ENCODE data around the gene IL10RA.

The IL10RA gene

DNA sequence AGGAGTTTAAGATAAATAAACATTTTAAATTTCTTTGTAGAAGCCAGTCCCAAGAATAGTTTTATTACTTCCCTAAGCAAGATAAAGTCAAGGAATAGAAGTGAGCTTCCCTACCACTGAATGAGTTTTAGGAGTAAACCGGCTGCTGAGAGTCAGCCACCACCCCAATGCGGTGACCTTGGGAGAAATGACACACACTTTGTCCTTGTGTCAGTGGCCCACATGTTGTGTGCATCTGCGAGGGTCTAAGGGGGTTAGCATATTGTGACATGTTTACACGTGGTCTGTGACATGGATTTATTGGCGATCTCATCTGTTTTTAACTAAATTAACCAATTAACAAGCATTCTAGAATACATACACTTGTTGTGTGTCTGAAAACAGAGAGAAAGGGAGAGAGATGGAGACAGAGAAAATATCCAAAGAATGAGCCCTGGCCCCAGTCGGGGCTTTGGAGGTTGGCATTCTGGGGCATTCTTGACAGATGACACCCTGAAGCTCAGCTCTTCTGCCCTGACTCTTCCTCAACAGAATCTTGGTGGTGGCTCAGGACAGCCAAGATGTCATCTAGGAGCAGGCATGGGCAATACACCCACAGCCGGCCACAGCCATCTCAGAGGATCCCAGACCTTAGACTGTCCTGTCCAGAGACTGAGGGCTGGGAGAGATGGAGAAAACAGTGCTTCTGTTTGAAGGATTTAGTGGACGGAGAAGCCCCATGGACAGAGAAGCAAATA is 60.9 kb downstream of the IL10RA start:
- DNase-seq (ENCODE audit: low read depth in 2 of 2) = no peak

- DNase-seq (ENCODE audit: low read depth in 2 of 2) = no peak
These were observed 61.6 kb downstream of the IL10RA start for GRCh38 chr11:118047749-118048148.

GRCh38 chr11:118048472-118049370 is 62.5 kb downstream of the IL10RA start:
- no peak for DNase-seq (ENCODE audit: low read depth in 2 of 2)

DNA sequence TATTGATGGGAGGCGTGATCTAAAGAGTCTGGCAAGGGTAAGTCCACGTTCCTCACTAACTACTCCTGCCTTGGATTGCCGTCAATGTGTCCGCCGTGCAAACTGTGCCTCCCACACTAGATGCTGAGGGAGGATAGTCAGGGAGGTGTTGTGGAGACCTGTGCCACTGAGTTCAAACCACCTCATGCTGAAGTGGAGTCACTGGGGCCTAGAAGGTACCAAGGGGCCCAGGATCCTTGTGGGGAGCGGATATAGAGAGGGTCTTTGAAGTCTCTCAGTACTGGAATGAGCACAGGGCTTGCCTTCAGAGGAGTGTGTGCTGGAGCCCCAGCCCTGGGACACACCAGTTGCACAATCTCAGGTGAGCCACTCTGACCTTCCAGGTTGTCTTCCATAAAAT is 63.6 kb downstream of the IL10RA start:
- DNase-seq (ENCODE audit: low read depth in 2 of 2) = no peak

GRCh38 chr11:118050208-118050891 is 64.2 kb downstream of the IL10RA start:
- no peak for DNase-seq (ENCODE audit: low read depth in 2 of 2)

Data from fibroblast of skin of left quadriceps (primary cell).